Liver (tissue), 9 donors: ENCODE data around the gene SMTNL2. TPM values are rescaled to one million over a fixed set of nuclear protein-coding genes. Genes with fewer than 3 reads are reported as not detected.

ENCODE experiments used
- DNase-seq: peaks from one replicate; pipeline ENCODE4 v3.0.0-alpha.2; 2017; ENCODE audit warnings: low spot score
- H3K27ac ChIP-seq, 2 donors: one replicate each; pipeline ENCODE4 v1.7.0; 2013; ENCODE audit warnings: inconsistent platforms in 2 of 2, low read length in 2 of 2, control low read depth in 1 of 2, low read depth in 1 of 2, mild to moderate bottlenecking in 1 of 2
- H3K27me3 ChIP-seq, 4 donors: one replicate each; pipeline versions ENCODE4 v1.6.1 to v1.7.0; 2013; ENCODE audit warnings: low read length in 3 of 4, inconsistent platforms in 1 of 4, mild to moderate bottlenecking in 1 of 4, moderate library complexity in 1 of 4; ENCODE audit not compliant: control insufficient read depth in 4 of 4, insufficient read depth in 4 of 4
- H3K36me3 ChIP-seq, 4 donors: one replicate each; pipeline versions ENCODE4 v1.6.1 to v1.7.0; 2013; ENCODE audit warnings: low read length in 3 of 4, mild to moderate bottlenecking in 3 of 4, low read depth in 1 of 4, moderate library complexity in 1 of 4; ENCODE audit not compliant: control insufficient read depth in 4 of 4, insufficient read depth in 3 of 4
- H3K4me1 ChIP-seq, 4 donors: one replicate each; pipeline versions ENCODE4 v1.6.1 to v1.7.0; 2013; ENCODE audit warnings: low read length in 3 of 4, mild to moderate bottlenecking in 3 of 4, moderate library complexity in 1 of 4; ENCODE audit not compliant: control insufficient read depth in 4 of 4, insufficient read depth in 4 of 4
- H3K4me3 ChIP-seq, 3 donors: one replicate each; pipeline versions ENCODE4 v1.6.1 to v1.7.0; 2013; ENCODE audit warnings: low read length in 3 of 3, control low read depth in 1 of 3, low read depth in 1 of 3, mild to moderate bottlenecking in 1 of 3
- H3K9ac ChIP-seq, 2 donors: one replicate each; pipeline ENCODE4 v1.7.0; 2013; ENCODE audit warnings: low read length in 2 of 2, mild to moderate bottlenecking in 2 of 2, moderate library complexity in 2 of 2, control low read depth in 1 of 2, low read depth in 1 of 2
- H3K9me3 ChIP-seq, 4 donors: one replicate each; pipeline versions ENCODE4 v1.6.1 to v1.7.0; 2013; ENCODE audit warnings: low read length in 3 of 4; ENCODE audit not compliant: control insufficient read depth in 4 of 4
- ATF3 ChIP-seq: IDR thresholded peaks from 2 replicates; pipeline ENCODE4 v1.6.1; 2016; ENCODE audit warnings: antibody characterized with exemption
- CTCF ChIP-seq: fragments of 150-350 bp; IDR thresholded peaks from 2 replicates; pipeline ENCODE4 v1.5.1; 2017; ENCODE audit warnings: improper control_type of control experiment, low read depth, low read length; ENCODE audit not compliant: missing input control
- EGR1 ChIP-seq, 2 donors: IDR thresholded peaks; 2 replicates each; pipeline ENCODE4 v1.6.1; 2016 to 2018; ENCODE audit warnings: antibody characterized with exemption in 2 of 2, low read depth in 2 of 2
- FOXA1 ChIP-seq: IDR thresholded peaks from 2 replicates; pipeline ENCODE4 v1.6.1; 2016; ENCODE audit warnings: antibody characterized with exemption
- FOXA2 ChIP-seq: IDR thresholded peaks from 2 replicates; pipeline ENCODE4 v1.6.1; 2016; ENCODE audit warnings: antibody characterized with exemption
- GABPA ChIP-seq, 2 donors: IDR thresholded peaks in 1 of 2; conservative IDR thresholded peaks in 1 of 2; 2 replicates each; pipeline ENCODE4 v1.6.1; 2016; ENCODE audit warnings: antibody characterized with exemption in 2 of 2, mild to moderate bottlenecking in 1 of 2, moderate library complexity in 1 of 2
- HNF4G ChIP-seq: IDR thresholded peaks from 2 replicates; pipeline ENCODE4 v1.6.1; 2016; ENCODE audit warnings: antibody characterized with exemption
- JUND ChIP-seq, 2 donors: IDR thresholded peaks; 2 replicates each; pipeline ENCODE4 v1.6.1; 2016; ENCODE audit warnings: antibody characterized with exemption in 2 of 2
- MAX ChIP-seq: IDR thresholded peaks from 2 replicates; pipeline ENCODE4 v1.6.1; 2016; ENCODE audit warnings: antibody characterized with exemption
- NR2F2 ChIP-seq: IDR thresholded peaks from 2 replicates; pipeline ENCODE4 v1.6.1; 2016; ENCODE audit warnings: antibody characterized with exemption
- RAD21 ChIP-seq, 2 donors: IDR thresholded peaks; 2 replicates each; pipeline ENCODE4 v1.6.1; 2016; ENCODE audit warnings: antibody characterized with exemption in 2 of 2, mild to moderate bottlenecking in 2 of 2
- RXRA ChIP-seq, 2 donors: IDR thresholded peaks; 2 replicates each; pipeline ENCODE4 v1.6.1; 2017 to 2018; ENCODE audit warnings: antibody characterized with exemption in 2 of 2, mild to moderate bottlenecking in 1 of 2
- SP1 ChIP-seq: IDR thresholded peaks from 2 replicates; pipeline ENCODE4 v1.6.1; 2018; ENCODE audit warnings: antibody characterized with exemption, mild to moderate bottlenecking
- TAF1 ChIP-seq: conservative IDR thresholded peaks from 2 replicates; pipeline ENCODE4 v1.6.1; 2016; ENCODE audit warnings: antibody characterized with exemption, mild to moderate bottlenecking
- YY1 ChIP-seq: IDR thresholded peaks from 2 replicates; pipeline ENCODE4 v1.6.1; 2016; ENCODE audit warnings: antibody characterized with exemption, mild to moderate bottlenecking
- ZBTB33 ChIP-seq: IDR thresholded peaks from 2 replicates; pipeline ENCODE4 v1.6.1; 2016; ENCODE audit warnings: antibody characterized with exemption
- WGBS: extraction: QIAGEN DNeasy Blood & Tissue Kit; methylation state at CpG from one replicate; pipeline ENCODE4 v1.1.7; 2013; 5-methylcytosine and 5-hydroxymethylcytosine counted together
- polyA plus RNA-seq, 2 donors: library from polyadenylated mRNA; stranded (reverse) in 1 of 2; unstranded in 1 of 2; fragments of 200-250 nt in 1 of 2; fragments of >200 nt in 1 of 2; fragmentation: Nextera tagmentation in 1 of 2; extraction: Ambion mirVana in 1 of 2; gene quantifications; one replicate each; pipeline versions ENCODE4 v1.2.1 to v1.2.3, GENCODE V29; 2013 to 2015
- total RNA-seq, 2 donors: library from RNA; depleted of rRNA; stranded (reverse); fragments of >200 nt; gene quantifications; one replicate each; pipeline ENCODE4 v1.2.3, GENCODE V29; 2014
- TF ChIP-seq, protein P1 (sequence below): IDR thresholded peaks from 2 replicates; pipeline ENCODE4 v1.6.1; 2016; ENCODE audit warnings: antibody characterized with exemption, mild to moderate bottlenecking
- donor health status: healthy.
- donor health status: healthy.
- donor health status: healthy.
- donor health status: healthy.
- donor health status: healthy.

SMTNL2 gene
- total and polyA plus RNA-seq, 4 donors: 0.13 to 0.29 TPM; not detected in 2

DNA sequence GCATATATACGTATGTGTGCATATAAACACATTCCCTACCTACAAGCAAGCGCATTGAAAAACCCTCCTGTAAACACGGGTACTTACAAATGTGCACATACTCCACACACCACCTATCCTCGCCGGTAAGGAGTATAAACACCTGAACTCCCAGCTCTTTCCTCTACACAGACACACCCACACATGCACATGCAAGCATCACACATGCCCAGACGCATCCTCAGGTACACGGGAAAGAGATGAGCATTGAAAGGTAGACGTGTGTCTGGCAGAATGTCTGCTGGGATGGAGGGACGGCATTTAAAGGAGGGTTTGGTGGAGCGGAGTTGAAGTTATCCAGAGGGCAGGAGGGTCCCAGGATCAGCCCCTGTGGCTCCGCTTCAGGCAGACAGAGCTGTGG lies 4.7 kb upstream of the SMTNL2 start:
- peaks cover 0 to 2% (median 0%) of the 10 kb centered on the region in 4 donors for H3K36me3 ChIP-seq
- peaks cover 0 to 3% (median 0%) of the 10 kb centered on the region in 4 donors for H3K27me3 ChIP-seq
- WGBS: 81% methylated on average over 11 of the region's 11 CpGs
- no peak for DNase-seq
- no peak for TF ChIP-seq GABPA (IDR thresholded peaks at IDR 0.05 in 1 of 2, conservative IDR thresholded peaks at IDR 0.05 in 1 of 2)
- TF ChIP-seq JUND (IDR thresholded peaks at IDR 0.05): no peak
- TF ChIP-seq ATF3: no peak
- no peak for TF ChIP-seq RXRA (IDR thresholded peaks at IDR 0.05)
- TF ChIP-seq SP1: no peak
- TF ChIP-seq RAD21 (IDR thresholded peaks at IDR 0.05): no peak
- no peak for TF ChIP-seq ZBTB33
- TF ChIP-seq EGR1 (IDR thresholded peaks at IDR 0.05; ENCODE audit: low read depth in 2 of 2): no peak
- TF ChIP-seq HNF4G: no peak
- no peak for TF ChIP-seq CTCF
- no peak for TF ChIP-seq FOXA2
- TF ChIP-seq, protein P1, sequence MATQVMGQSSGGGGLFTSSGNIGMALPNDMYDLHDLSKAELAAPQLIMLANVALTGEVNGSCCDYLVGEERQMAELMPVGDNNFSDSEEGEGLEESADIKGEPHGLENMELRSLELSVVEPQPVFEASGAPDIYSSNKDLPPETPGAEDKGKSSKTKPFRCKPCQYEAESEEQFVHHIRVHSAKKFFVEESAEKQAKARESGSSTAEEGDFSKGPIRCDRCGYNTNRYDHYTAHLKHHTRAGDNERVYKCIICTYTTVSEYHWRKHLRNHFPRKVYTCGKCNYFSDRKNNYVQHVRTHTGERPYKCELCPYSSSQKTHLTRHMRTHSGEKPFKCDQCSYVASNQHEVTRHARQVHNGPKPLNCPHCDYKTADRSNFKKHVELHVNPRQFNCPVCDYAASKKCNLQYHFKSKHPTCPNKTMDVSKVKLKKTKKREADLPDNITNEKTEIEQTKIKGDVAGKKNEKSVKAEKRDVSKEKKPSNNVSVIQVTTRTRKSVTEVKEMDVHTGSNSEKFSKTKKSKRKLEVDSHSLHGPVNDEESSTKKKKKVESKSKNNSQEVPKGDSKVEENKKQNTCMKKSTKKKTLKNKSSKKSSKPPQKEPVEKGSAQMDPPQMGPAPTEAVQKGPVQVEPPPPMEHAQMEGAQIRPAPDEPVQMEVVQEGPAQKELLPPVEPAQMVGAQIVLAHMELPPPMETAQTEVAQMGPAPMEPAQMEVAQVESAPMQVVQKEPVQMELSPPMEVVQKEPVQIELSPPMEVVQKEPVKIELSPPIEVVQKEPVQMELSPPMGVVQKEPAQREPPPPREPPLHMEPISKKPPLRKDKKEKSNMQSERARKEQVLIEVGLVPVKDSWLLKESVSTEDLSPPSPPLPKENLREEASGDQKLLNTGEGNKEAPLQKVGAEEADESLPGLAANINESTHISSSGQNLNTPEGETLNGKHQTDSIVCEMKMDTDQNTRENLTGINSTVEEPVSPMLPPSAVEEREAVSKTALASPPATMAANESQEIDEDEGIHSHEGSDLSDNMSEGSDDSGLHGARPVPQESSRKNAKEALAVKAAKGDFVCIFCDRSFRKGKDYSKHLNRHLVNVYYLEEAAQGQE: no peak
- no peak for TF ChIP-seq YY1
- TF ChIP-seq TAF1: no peak
- no peak for TF ChIP-seq MAX
- no peak overlapping the region for H3K4me3 ChIP-seq
- no peak overlapping the region for H3K9ac ChIP-seq
- H3K27ac ChIP-seq: no peak overlapping the region
- H3K4me1 ChIP-seq: peaks cover 7 to 22% (median 13%) of the 10 kb centered on the region in 4 donors
- no peaks in the 10 kb centered on the region for H3K9me3 ChIP-seq

DNA sequence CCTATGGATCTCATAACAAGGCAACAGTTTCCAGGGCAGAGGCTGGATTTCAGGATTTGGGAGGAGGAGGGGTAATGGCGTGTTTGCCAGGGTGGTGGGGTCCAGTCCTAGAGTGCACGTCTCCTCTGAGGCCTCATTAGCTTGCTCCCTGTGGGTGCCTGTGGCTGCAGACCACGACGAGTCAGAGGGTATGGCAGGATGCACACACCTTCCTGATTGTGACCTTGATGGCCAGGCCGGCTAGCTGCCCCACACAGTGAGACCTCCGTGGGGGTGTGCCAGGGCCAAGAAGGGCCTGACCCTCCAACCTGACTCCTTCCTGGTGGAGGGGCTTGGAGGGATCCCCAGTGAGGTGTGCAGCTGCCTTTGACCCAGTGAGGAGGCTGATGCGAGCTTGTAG lies 4.0 kb upstream of the SMTNL2 start:
- 56% methylated on average over 7 of the region's 7 CpGs for WGBS
- peaks cover 0 to 3% (median 0%) of the 10 kb centered on the region in 4 donors for H3K27me3 ChIP-seq
- no peak overlapping the region for H3K27ac ChIP-seq
- H3K36me3 ChIP-seq: peaks cover 0 to 2% (median 0%) of the 10 kb centered on the region in 4 donors
- H3K4me3 ChIP-seq: no peak overlapping the region
- no peaks in the 10 kb centered on the region for H3K9me3 ChIP-seq
- no peak for DNase-seq
- no peak for TF ChIP-seq NR2F2
- no peak for TF ChIP-seq ZBTB33
- TF ChIP-seq RAD21 (IDR thresholded peaks at IDR 0.05): no peak
- TF ChIP-seq HNF4G: no peak
- TF ChIP-seq RXRA (IDR thresholded peaks at IDR 0.05): no peak
- TF ChIP-seq MAX: no peak
- no peak for TF ChIP-seq TAF1
- TF ChIP-seq FOXA2: no peak
- no peak for TF ChIP-seq GABPA (IDR thresholded peaks at IDR 0.05 in 1 of 2, conservative IDR thresholded peaks at IDR 0.05 in 1 of 2)
- no peak for TF ChIP-seq JUND (IDR thresholded peaks at IDR 0.05)
- no peak for TF ChIP-seq YY1
- TF ChIP-seq, protein P1: no peak
- TF ChIP-seq SP1: no peak
- no peak for TF ChIP-seq EGR1 (IDR thresholded peaks at IDR 0.05; ENCODE audit: low read depth in 2 of 2)
- no peak for TF ChIP-seq FOXA1
- H3K4me1 ChIP-seq: peaks cover 6 to 24% (median 15%) of the 10 kb centered on the region in 4 donors
- no peak overlapping the region for H3K9ac ChIP-seq
